Skeletal muscle satellite cell (primary cell): ENCODE measurements around the gene CHMP1A. TPM values are rescaled to one million over a fixed set of nuclear protein-coding genes. Genes with fewer than 3 reads are reported as not detected.
A peak's percentile ranks its signal among the peaks of the same experiment; 100 is the strongest.
"Not testable (repeated sequence)": the region's sequence is repeated elsewhere in the genome, so short reads cannot be mapped to it uniquely, and the experiment has no call there.

Source experiments
- H3K27me3 ChIP-seq: 2 replicates; pipeline ENCODE4 v1.7.0; 2013; ENCODE audit warnings: low read length; ENCODE audit not compliant: control insufficient read depth, insufficient read depth
- H3K36me3 ChIP-seq: 2 replicates; pipeline ENCODE4 v1.7.0; 2013; ENCODE audit warnings: mild to moderate bottlenecking, control low read depth, low read length; ENCODE audit not compliant: insufficient read depth
- H3K4me1 ChIP-seq: 2 replicates; pipeline ENCODE4 v1.7.0; 2013; ENCODE audit warnings: low read length; ENCODE audit not compliant: control insufficient read depth, insufficient read depth
- H3K4me2 ChIP-seq: 2 replicates; pipeline ENCODE4 v1.7.0; 2013; ENCODE audit warnings: mild to moderate bottlenecking, low read length
- H3K4me3 ChIP-seq: 2 replicates; pipeline ENCODE4 v1.7.0; 2013; ENCODE audit warnings: low read length
- H3K9ac ChIP-seq: 2 replicates; pipeline ENCODE4 v1.7.0; 2013; ENCODE audit warnings: mild to moderate bottlenecking, low read depth, low read length, moderate library complexity
- H3K9me3 ChIP-seq: replicated peaks from 2 replicates; pipeline ENCODE4 v1.7.0; 2013; ENCODE audit warnings: mild to moderate bottlenecking, control low read depth, low read length
- total RNA-seq: library from RNA; depleted of rRNA; stranded (reverse); fragments of >200 nt; gene quantifications from 2 replicates; pipeline ENCODE4 v1.2.3, GENCODE V29; 2012; rRNA removed

CHMP1A gene
- 107 and 111 TPM in 2 replicates for total RNA-seq

- peak within 1 kb of the TSS; percentile 95 for H3K9ac ChIP-seq
- peak within 1 kb of the TSS; percentile 97 for H3K4me3 ChIP-seq
- H3K36me3 ChIP-seq, result peaks cover 30% of the 10 kb centered on the region
- H3K27me3 ChIP-seq, result no peaks in the 10 kb centered on the region
- peak within 1 kb of the TSS; percentile 91 for H3K4me2 ChIP-seq
- H3K9me3 ChIP-seq, result no peaks in the 10 kb centered on the region
- H3K4me1 ChIP-seq, result peaks cover 13% of the 10 kb centered on the region
Observed at GRCh38 chr16:89657442-89658220, at the start of gene CHMP1A, which contains the start of gene SPATA33. CHMP1A (minus strand) TSS chr16:89657708; CDS start chr16:89657588, 120 bp downstream. SPATA33 (plus strand) TSS chr16:89657836; CDS start chr16:89657912, 76 bp downstream.

- Histone ChIP-seq H3K4me1 (peaks cover 14% of the 10 kb centered on the region), H3K4me2 (peak overlapping the region; percentile 68), H3K4me3 (peak overlapping the region; percentile 31), H3K9me3 (no peaks in the 10 kb centered on the region), H3K36me3 (peaks cover 14% of the 10 kb centered on the region), H3K27me3 (no peaks in the 10 kb centered on the region), H3K9ac (no peak overlapping the region)
Observed at GRCh38 chr16:89706518-89707260, 49.2 kb upstream of the CHMP1A start.

GRCh38 chr16:89705006-89705405, 47.5 kb upstream of the CHMP1A start:
- H3K27me3 ChIP-seq, result no peaks in the 10 kb centered on the region
- H3K4me1 ChIP-seq, result peaks cover 23% of the 10 kb centered on the region
- no peak overlapping the region for H3K4me2 ChIP-seq
- no peak overlapping the region for H3K9ac ChIP-seq
- H3K36me3 ChIP-seq, result peaks cover 9% of the 10 kb centered on the region
- H3K9me3 ChIP-seq, result no peaks in the 10 kb centered on the region
- no peak overlapping the region for H3K4me3 ChIP-seq

- Histone ChIP-seq H3K4me3 (no peak overlapping the region), H3K4me2 (no peak overlapping the region), H3K36me3 (peaks cover 8% of the 10 kb centered on the region), H3K4me1 (peaks cover 26% of the 10 kb centered on the region), H3K27me3 (no peaks in the 10 kb centered on the region), H3K9me3 (no peaks in the 10 kb centered on the region), H3K9ac (no peak overlapping the region)
Observed at GRCh38 chr16:89704281-89704680, 46.8 kb upstream of the CHMP1A start.

- Histone ChIP-seq H3K27me3 (no peaks in the 10 kb centered on the region), H3K4me3 (peak within 1 kb of the TSS; percentile 88), H3K4me2 (peak within 1 kb of the TSS; percentile 89), H3K4me1 (peaks cover 26% of the 10 kb centered on the region), H3K9ac (peak within 1 kb of the TSS; percentile 84), H3K36me3 (peaks cover 8% of the 10 kb centered on the region), H3K9me3 (no peaks in the 10 kb centered on the region)
Observed at GRCh38 chr16:89701425-89702406, 44.2 kb upstream of the CHMP1A start, which contains the start of gene SPATA2L. SPATA2L (minus strand) TSS chr16:89701705; CDS start chr16:89701232, 473 bp downstream.

GRCh38 chr16:89700649-89701424, 43.3 kb upstream of the CHMP1A start:
- peak overlapping the region; percentile 84 for H3K9ac ChIP-seq
- no peaks in the 10 kb centered on the region for H3K27me3 ChIP-seq
- peak overlapping the region; percentile 89 for H3K4me2 ChIP-seq
- H3K4me1 ChIP-seq, result peaks cover 20% of the 10 kb centered on the region
- no peaks in the 10 kb centered on the region for H3K9me3 ChIP-seq
- H3K4me3 ChIP-seq, result peak overlapping the region; percentile 88
- H3K36me3 ChIP-seq, result peaks cover 16% of the 10 kb centered on the region

GRCh38 chr16:89700100-89700648, 42.7 kb upstream of the CHMP1A start:
- Histone ChIP-seq H3K4me1 (peaks cover 20% of the 10 kb centered on the region), H3K9me3 (no peaks in the 10 kb centered on the region), H3K4me2 (peak overlapping the region; percentile 89), H3K27me3 (no peaks in the 10 kb centered on the region), H3K4me3 (peak overlapping the region; percentile 88), H3K36me3 (peaks cover 22% of the 10 kb centered on the region), H3K9ac (peak overlapping the region; percentile 84)

GRCh38 chr16:89699629-89700099, 42.2 kb upstream of the CHMP1A start:
- H3K9me3 ChIP-seq, H3K27me3 ChIP-seq: not testable (repeated sequence)
- Histone ChIP-seq H3K4me1 (peaks cover 17% of the 10 kb centered on the region), H3K9ac (peak overlapping the region; percentile 17), H3K36me3 (peaks cover 24% of the 10 kb centered on the region), H3K4me3 (peak overlapping the region; percentile 51), H3K4me2 (peak overlapping the region; percentile 89)

GRCh38 chr16:89698717-89699116, 41.2 kb upstream of the CHMP1A start:
- H3K36me3 ChIP-seq, result peaks cover 32% of the 10 kb centered on the region
- H3K4me3 ChIP-seq, H3K4me2 ChIP-seq, H3K9ac ChIP-seq, H3K27me3 ChIP-seq, H3K9me3 ChIP-seq: not testable (repeated sequence)
- H3K4me1 ChIP-seq, result peaks cover 17% of the 10 kb centered on the region
